ENCODE results near the gene SPRN.

GRCh38 chr10:133464582-133465031, 40.2 kb upstream of the SPRN start:
- TF ChIP-seq, protein P1, sequence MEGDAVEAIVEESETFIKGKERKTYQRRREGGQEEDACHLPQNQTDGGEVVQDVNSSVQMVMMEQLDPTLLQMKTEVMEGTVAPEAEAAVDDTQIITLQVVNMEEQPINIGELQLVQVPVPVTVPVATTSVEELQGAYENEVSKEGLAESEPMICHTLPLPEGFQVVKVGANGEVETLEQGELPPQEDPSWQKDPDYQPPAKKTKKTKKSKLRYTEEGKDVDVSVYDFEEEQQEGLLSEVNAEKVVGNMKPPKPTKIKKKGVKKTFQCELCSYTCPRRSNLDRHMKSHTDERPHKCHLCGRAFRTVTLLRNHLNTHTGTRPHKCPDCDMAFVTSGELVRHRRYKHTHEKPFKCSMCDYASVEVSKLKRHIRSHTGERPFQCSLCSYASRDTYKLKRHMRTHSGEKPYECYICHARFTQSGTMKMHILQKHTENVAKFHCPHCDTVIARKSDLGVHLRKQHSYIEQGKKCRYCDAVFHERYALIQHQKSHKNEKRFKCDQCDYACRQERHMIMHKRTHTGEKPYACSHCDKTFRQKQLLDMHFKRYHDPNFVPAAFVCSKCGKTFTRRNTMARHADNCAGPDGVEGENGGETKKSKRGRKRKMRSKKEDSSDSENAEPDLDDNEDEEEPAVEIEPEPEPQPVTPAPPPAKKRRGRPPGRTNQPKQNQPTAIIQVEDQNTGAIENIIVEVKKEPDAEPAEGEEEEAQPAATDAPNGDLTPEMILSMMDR (IDR thresholded peaks at IDR 0.05) = no peak
- no peak for TF ChIP-seq EZH2 (IDR thresholded peaks at IDR 0.05; ENCODE audit: borderline replicate concordance, insufficient read depth, low read depth, low read length, poor library complexity, severe bottlenecking)
